Measurements from ENCODE around the gene KCTD10. TPM values are rescaled to one million over a fixed set of nuclear protein-coding genes. Genes with fewer than 3 reads are reported as not detected.
"Not testable (repeated sequence)": the region's sequence is repeated elsewhere in the genome, so short reads cannot be mapped to it uniquely, and the experiment has no call there.

Gene KCTD10
- total RNA-seq, 2 donors from 2014 or later = 37.2 to 49.8 TPM

GRCh38 chr12:109444259-109444658 is 32.8 kb downstream of the KCTD10 start:
- 42% methylated on average over 6 of the region's 6 CpGs for WGBS
- peak; percentile 76 for TF ChIP-seq POLR2AphosphoS5 (IDR thresholded peaks at IDR 0.05)
- no peak for TF ChIP-seq POLR2A (IDR thresholded peaks at IDR 0.05)
- Histone ChIP-seq H3K27ac (peak overlapping the region in 1 of 2 donors; percentile 80), H3K36me3 (no peaks in the 10 kb centered on the region), H3K4me1 (replicated peaks) (peaks cover 17% of the 10 kb centered on the region), H3K27me3 (replicated peaks; ENCODE audit: insufficient read depth) (no peaks in the 10 kb centered on the region), H3K9me3 (no peaks in the 10 kb centered on the region), H3K4me3 (no peak overlapping the region)
- intact Hi-C loops (cut with DNase I) = no loop called here
- DNase-seq (ENCODE audit: low spot score) = no peak

- Histone ChIP-seq H3K9me3 (no peaks in the 10 kb centered on the region), H3K4me3 (no peak overlapping the region), H3K27ac (peak overlapping the region in 1 of 2 donors; percentile 80), H3K4me1 (replicated peaks) (peaks cover 17% of the 10 kb centered on the region), H3K36me3 (no peaks in the 10 kb centered on the region), H3K27me3 (replicated peaks; ENCODE audit: insufficient read depth) (no peaks in the 10 kb centered on the region)
- intact Hi-C loops (cut with DNase I) = no loop called here
- TF ChIP-seq CTCF (IDR thresholded peaks at IDR 0.05) = no peak
- TF ChIP-seq POLR2AphosphoS5 (IDR thresholded peaks at IDR 0.05) = no peak
- TF ChIP-seq POLR2A (IDR thresholded peaks at IDR 0.05) = no peak
- WGBS = 73% methylated on average over 5 of the region's 5 CpGs
- DNase-seq (ENCODE audit: low spot score) = no peak
Measured at GRCh38 chr12:109443794-109444193, 33.3 kb downstream of the KCTD10 start.

DNA sequence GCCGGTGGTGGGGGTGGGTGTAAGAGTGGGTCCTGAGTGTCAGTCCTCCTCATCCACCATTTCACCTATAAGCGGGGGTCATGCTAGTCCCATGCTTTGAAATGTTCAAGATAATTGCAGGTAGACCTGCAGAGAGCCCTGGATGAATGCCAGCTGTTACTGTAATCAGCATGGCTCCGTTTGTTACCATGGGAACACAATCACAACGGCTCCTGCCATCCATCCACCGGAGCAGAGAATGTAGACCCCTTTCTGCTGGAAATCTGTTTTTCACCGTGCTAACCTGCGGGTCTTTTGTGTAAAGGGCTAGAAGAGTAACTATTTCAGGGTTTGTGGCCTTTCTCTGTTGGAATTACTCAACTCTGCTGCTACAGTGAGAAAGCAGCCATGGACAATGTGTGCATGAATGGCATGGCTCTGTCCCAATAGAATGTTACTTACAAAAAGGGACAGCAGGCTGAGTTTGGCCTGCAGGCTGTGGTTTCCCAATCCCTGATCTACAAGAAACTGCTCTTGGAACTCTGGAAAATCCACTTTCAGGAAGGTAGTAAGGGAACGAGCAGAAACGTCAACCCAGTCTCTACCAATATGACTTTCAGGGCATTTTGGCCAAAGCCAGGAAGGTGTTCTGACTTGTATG is 36.1 kb downstream of the KCTD10 start:
- Histone ChIP-seq H3K4me3 (no peak overlapping the region), H3K4me1 (replicated peaks) (peaks cover 15% of the 10 kb centered on the region), H3K27ac (no peak overlapping the region), H3K36me3 (no peaks in the 10 kb centered on the region), H3K9me3 (no peaks in the 10 kb centered on the region), H3K27me3 (replicated peaks; ENCODE audit: insufficient read depth) (no peaks in the 10 kb centered on the region)
- intact Hi-C loops (cut with DNase I) = no loop called here
- DNase-seq (ENCODE audit: low spot score) = no peak
- 68% methylated on average over 9 of the region's 9 CpGs for WGBS
- TF ChIP-seq POLR2A (IDR thresholded peaks at IDR 0.05) (no peak), CTCF (IDR thresholded peaks at IDR 0.05) (no peak), POLR2AphosphoS5 (IDR thresholded peaks at IDR 0.05) (no peak)

GRCh38 chr12:109439951-109440350 is 37.1 kb downstream of the KCTD10 start:
- H3K9me3 ChIP-seq; DNase-seq (ENCODE audit: low spot score); H3K36me3 ChIP-seq; H3K4me1 ChIP-seq (replicated peaks); intact Hi-C loops (cut with DNase I); H3K27me3 ChIP-seq (replicated peaks; ENCODE audit: insufficient read depth); H3K4me3 ChIP-seq; H3K27ac ChIP-seq: not testable (repeated sequence)
- 97% methylated on average over 13 of the region's 13 CpGs for WGBS

DNA sequence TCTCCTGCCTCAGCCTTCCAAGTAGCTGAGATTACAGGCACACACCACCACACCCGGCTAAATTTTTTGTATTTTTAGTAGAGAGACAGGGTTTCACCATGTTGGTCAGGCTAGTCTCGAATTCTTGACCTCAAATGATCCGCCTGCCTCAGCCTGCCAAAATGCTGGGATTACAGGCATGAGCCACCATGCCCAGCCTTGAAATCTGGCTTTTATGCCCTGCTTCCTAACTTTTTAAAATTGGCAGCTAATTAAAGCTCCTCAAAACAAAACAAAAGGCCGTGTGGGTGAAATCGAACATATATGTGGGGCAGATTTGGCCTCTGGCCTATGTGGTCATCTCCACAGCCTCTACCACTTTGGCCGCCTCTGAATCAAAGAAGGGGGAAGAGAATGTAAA is 37.9 kb downstream of the KCTD10 start:
- Histone ChIP-seq H3K9me3 (no peaks in the 10 kb centered on the region), H3K27ac (no peak overlapping the region), H3K36me3 (no peaks in the 10 kb centered on the region), H3K4me3 (no peak overlapping the region), H3K4me1 (replicated peaks) (peaks cover 2% of the 10 kb centered on the region), H3K27me3 (replicated peaks; ENCODE audit: insufficient read depth) (no peaks in the 10 kb centered on the region)
- 77% methylated on average over 6 of the region's 6 CpGs for WGBS
- DNase-seq (ENCODE audit: low spot score) = no peak
- TF ChIP-seq POLR2A (IDR thresholded peaks at IDR 0.05) = no peak
- intact Hi-C loops (cut with DNase I) = no loop called here

DNA sequence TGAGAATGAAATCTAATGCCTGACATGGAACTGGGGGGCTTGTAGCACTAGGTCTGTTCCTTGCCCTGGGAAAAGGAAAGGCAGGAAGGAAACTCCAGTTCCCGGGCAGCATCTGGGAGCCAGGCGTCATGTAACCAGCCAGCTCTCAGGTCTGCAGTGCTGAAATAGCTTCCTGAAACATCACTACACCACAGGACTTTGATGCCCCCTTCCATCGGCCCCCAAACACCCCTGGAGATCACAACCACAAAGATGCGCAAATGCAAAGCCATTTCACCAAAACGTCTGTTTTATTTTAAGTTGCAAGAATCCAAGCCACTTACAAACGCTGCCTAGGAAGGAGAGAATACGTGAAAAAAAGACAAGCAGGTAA is 40.9 kb downstream of the KCTD10 start:
- no peak for DNase-seq (ENCODE audit: low spot score)
- Histone ChIP-seq H3K27me3 (replicated peaks; ENCODE audit: insufficient read depth) (no peaks in the 10 kb centered on the region), H3K4me3 (no peak overlapping the region), H3K9me3 (no peaks in the 10 kb centered on the region), H3K36me3 (no peaks in the 10 kb centered on the region), H3K4me1 (replicated peaks) (no peaks in the 10 kb centered on the region), H3K27ac (peak overlapping the region in 1 of 2 donors; percentile 82)
- intact Hi-C loops (cut with DNase I) = no loop called here
- 79% methylated on average over 7 of the region's 7 CpGs for WGBS
- TF ChIP-seq POLR2AphosphoS5 (IDR thresholded peaks at IDR 0.05) (no peak), POLR2A (IDR thresholded peaks at IDR 0.05) (no peak), CTCF (IDR thresholded peaks at IDR 0.05) (no peak)

Measured in prostate gland (tissue), 2 donors.